ENCODE data around the gene GPI. TPM values are rescaled to one million over a fixed set of nuclear protein-coding genes. Genes with fewer than 3 reads are reported as not detected.

GPI gene
- total and polyA plus RNA-seq, 2 of the 8 experiments (the other 6 are each of a cell fraction or from before 2014, with no cell fraction given): 171 to 360 TPM

DNA sequence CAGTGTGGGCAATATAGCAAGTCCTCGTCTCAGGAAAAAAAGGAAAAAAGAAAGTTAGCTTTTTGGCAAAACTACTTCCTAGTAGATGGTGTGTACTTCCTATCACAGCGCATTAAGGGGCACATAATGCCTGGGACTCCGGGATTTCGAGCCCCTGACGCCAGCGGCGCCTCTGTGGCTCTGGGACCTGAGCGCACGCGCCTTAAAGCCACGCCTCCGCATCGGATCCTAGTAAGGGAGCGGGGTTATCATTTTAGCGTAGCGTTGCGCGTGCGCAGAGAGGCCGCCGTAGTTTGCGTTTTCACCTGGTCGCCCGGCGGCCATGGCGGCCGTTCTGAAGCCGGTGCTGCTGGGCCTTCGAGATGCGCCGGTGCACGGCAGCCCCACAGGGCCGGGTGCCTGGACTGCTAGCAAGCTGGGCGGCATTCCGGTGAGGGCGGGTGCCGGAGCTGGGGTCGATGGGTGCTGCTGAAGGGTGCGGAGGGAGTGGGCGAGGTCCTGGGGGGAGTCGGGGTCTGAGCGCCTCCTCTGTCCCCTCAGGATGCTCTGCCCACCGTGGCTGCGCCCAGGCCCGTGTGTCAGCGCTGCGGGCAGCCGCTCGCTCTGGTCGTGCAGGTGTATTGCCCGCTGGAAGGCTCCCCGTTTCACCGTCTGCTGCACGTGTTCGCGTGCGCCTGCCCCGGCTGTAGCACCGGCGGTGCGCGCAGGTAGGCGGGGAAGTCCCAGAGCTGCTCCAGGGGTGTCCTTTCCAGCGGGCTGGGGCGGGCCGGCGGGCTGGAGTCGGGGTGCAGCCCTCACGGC, 39.3 kb downstream of the GPI start, which contains the start of gene PDCD2L (continued):
- TF ChIP-seq KDM4A (IDR thresholded peaks at IDR 0.05; ENCODE audit: low read depth, low read length, severe bottlenecking) (peak; percentile 94), BACH1 (IDR thresholded peaks at IDR 0.05; ENCODE audit: low read length) (no peak), FOSL1 (IDR thresholded peaks at IDR 0.05; ENCODE audit: insufficient read depth, low read depth, low read length) (no peak), BRCA1 (IDR thresholded peaks at IDR 0.05; ENCODE audit: low read depth, low read length) (no peak), TCF12 (IDR thresholded peaks at IDR 0.05; ENCODE audit: low read depth, low read length) (no peak), NANOG (IDR thresholded peaks at IDR 0.05; ENCODE audit: insufficient read depth, low read depth, low read length, poor library complexity, severe bottlenecking) (no peak), NRF1 (IDR thresholded peaks at IDR 0.05; ENCODE audit: low read depth, low read length) (peak; percentile 93), SIN3A (conservative IDR thresholded peaks at IDR 0.05 in 1 of 2, IDR thresholded peaks at IDR 0.05 in 1 of 2; ENCODE audit: low read depth in 1 of 2, low read length in 2 of 2) (peak; percentile 50 to 59; a peak in 3 of 4 replicates), GTF2F1 (IDR thresholded peaks at IDR 0.05; ENCODE audit: borderline replicate concordance, low read depth, low read length) (no peak), EP300 (IDR thresholded peaks at IDR 0.05; ENCODE audit: borderline replicate concordance in 1 of 2, low read depth in 2 of 2, low read length in 2 of 2) (no peak), PHF8 (conservative IDR thresholded peaks at IDR 0.05; ENCODE audit: low read depth, low read length) (peak; percentile 98), CREB1 (IDR thresholded peaks at IDR 0.05) (no peak), TAF7 (optimal IDR thresholded peaks at IDR 0.05; ENCODE audit: borderline replicate concordance, low read depth, low read length) (peak; percentile 68), EZH2 (IDR thresholded peaks at IDR 0.05; ENCODE audit: low read depth, low read length, severe bottlenecking) (no peak), CHD2 (IDR thresholded peaks at IDR 0.05; ENCODE audit: low read length) (no peak), JUND (IDR thresholded peaks at IDR 0.05; ENCODE audit: low read length) (no peak)
- TF ChIP-seq, protein P1, sequence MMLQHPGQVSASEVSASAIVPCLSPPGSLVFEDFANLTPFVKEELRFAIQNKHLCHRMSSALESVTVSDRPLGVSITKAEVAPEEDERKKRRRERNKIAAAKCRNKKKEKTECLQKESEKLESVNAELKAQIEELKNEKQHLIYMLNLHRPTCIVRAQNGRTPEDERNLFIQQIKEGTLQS (IDR thresholded peaks at IDR 0.05; ENCODE audit: insufficient read depth, low read depth, low read length): no peak
- TF ChIP-seq, protein P2, sequence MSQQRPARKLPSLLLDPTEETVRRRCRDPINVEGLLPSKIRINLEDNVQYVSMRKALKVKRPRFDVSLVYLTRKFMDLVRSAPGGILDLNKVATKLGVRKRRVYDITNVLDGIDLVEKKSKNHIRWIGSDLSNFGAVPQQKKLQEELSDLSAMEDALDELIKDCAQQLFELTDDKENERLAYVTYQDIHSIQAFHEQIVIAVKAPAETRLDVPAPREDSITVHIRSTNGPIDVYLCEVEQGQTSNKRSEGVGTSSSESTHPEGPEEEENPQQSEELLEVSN (IDR thresholded peaks at IDR 0.05): peak; percentile 96
